Measurements from ENCODE around the gene HLA-G.
"Not testable (repeated sequence)": the region's sequence is repeated elsewhere in the genome, so short reads cannot be mapped to it uniquely, and the experiment has no call there.

Gene HLA-G

DNA sequence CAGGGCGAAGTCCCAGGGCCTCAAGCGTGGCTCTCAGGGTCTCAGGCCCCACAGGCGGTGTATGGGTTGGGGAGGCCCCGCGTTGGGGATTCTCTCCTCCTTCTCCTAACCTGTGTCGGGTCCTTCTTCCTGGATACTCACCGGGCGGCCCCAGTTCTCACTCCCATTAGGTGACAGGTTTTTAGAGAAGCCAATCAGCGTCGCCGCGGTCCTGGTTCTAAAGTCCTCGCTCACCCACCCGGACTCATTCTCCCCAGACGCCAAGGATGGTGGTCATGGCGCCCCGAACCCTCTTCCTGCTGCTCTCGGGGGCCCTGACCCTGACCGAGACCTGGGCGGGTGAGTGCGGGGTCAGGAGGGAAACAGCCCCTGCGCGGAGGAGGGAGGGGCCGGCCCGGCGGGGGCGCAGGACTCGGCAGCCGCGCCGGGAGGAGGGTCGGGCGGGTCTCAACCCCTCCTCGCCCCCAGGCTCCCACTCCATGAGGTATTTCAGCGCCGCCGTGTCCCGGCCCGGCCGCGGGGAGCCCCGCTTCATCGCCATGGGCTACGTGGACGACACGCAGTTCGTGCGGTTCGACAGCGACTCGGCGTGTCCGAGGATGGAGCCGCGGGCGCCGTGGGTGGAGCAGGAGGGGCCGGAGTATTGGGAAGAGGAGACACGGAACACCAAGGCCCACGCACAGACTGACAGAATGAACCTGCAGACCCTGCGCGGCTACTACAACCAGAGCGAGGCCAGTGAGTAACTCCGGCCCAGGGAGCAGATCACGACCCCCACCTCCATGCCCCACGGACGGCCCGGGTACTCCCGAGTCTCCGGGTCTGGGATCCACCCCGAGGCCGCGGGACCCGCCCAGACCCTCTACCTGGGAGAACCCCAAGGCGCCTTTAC lies at the start of gene HLA-G:
TSS of gene HLA-G (plus strand) at position 247 of the 892 bp plus-strand sequence. CDS start at position 267, 20 bp downstream.
- no peak for DNase-seq (ENCODE audit: low read depth)

DNA sequence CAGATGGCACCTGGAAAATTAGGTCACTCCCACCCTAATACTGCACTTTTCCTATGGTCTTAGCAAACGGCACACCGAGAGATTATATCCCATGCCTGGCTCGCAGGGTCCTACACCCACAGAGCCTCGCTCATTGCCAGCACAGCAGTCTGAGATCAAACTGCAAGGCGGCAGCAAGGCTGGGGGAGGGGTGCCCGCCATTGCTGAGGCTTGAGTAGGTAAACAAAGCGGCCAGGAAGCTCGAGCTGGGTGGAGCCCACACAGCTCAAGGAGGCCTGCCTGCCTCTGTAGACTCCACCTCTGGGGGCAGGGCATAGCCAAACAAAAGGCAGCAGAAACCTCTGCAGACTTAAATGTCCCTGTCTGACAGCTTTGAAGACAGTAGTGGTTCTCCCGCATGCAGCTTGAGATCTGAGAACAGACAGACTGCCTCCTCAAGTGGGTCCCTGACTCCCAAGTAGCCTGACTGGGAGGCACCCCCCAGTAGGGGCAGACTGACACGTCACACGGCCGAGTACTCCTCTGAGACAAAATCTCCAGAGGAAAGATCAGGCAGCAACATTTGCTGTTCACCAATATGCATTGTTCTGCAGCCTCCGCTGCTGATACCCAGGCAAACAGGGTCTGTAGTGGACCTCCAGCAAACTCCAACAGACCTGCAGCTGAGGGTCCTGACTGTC lies 47.5 kb upstream of the HLA-G start:
- not testable (repeated sequence) for DNase-seq (ENCODE audit: low read depth)

DNA sequence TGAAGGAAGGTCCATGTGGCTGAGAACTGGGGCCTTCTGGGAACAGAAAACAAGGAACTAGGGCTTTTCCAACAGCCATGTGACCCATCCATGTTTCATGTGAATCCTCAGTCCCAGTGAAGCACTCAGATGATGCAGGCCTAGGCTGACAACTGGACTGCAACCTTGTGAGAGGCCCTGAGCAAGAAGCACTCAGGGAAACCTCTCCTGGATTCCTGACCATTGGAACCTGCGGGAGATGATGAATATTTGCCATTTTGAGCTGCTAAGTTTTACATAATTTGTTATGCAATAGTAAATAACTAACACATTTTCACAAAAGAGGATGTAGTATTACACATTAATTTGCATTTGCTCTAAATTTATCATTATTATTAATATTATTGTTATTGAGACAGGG lies 38.4 kb upstream of the HLA-G start:
- DNase-seq (ENCODE audit: low read depth), result no peak

DNA sequence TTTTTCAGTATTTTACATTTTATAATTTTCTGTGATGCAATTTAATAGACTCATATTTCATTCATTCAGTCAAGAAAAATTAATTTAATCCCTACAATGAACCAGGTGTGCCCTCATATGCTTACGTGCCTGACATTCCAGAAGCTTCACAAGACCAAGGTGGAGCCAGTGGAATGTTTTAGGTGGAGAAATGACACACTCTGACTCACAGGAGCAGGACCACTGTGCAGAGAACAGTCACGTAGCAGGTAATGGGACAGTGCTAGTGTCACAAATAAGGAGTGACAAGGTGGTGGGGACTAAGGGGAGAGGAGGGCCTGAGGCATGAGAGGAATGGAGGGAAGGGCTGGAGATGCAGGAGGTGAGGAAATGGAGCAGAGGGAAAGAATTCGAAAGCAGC lies 37.0 kb upstream of the HLA-G start:
- no peak for DNase-seq (ENCODE audit: low read depth)

DNA sequence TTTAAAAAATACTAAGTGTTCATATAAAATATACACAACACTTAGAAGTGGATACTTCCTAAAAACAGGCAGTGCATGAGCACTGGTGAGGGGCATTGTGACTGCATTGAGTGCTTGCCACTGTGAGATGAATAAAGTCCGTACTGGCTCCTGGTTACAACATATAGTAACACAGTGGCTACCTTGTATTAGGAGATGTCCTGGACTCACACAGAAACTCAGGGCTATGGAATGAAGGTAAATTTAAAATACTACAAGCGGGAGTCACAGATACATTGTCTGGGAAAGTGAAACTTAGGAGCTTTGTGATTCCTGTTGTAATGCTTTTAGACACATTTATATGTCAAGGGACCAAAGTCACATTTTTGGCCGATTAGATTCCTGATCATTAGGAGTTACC lies 36.5 kb upstream of the HLA-G start:
- DNase-seq (ENCODE audit: low read depth), result no peak

DNA sequence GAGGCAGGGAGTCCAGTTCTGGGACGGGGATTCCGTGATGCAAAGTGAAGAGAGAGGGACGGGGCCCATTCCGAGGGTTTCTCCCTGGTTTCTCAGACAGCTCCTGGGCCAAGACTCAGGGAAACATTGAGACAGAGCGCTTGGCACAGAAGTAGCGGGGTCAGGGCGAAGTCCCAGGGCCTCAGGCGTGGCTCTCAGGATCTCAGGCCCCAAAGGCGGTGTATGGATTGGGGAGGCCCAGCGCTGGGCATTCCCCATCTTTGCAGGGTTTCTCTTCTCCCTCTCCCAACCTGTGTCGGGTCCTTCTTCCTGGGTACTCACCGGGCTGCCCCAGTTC lies 35.9 kb upstream of the HLA-G start:
- DNase-seq (ENCODE audit: low read depth), result no peak

- peak; percentile 65 for DNase-seq (ENCODE audit: low read depth)
Measured at GRCh38 chr6:29792123-29793035, 35.2 kb upstream of the HLA-G start.

DNA sequence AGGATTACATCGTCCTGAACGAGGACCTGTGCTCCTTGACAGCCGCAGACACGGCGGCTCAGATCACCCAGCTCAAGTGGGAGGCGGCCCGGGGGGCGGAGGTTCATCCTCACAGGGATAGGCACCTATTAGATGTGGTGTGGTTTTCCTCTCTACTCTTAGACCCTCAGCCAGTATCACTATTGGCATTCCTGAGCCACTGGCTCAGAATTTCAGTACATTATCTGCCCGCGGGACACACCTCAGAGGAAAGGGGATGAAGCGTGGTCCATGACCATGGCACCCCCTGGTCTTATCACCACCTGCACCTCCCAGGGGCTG lies 34.6 kb upstream of the HLA-G start:
- DNase-seq (ENCODE audit: low read depth), result no peak

GRCh38 chr6:29793796-29794195 lies 33.8 kb upstream of the HLA-G start:
- DNase-seq (ENCODE audit: low read depth), result no peak

GRCh38 chr6:29796026-29796425 lies 31.6 kb upstream of the HLA-G start:
- DNase-seq (ENCODE audit: low read depth), result no peak

DNA sequence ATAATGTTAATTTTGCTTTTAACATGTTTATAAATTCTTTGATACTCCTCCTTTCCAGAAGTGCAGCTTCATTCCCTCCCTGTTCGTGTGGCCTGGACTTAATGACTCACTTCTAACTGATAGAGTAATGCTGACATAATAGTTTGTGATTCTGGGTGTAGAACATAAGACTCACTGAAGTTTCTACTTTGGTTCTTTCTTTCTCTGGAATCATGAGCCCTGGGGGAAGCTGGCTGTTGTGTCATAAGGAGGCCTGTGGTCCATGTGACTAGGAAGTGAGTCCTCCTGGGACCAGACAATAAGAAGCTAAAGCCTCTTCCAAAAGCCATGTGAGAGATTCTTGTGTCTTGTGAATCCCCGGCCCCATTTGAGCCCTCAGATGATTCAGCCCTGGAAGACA lies 30.5 kb upstream of the HLA-G start:
- DNase-seq (ENCODE audit: low read depth), result no peak

DNA sequence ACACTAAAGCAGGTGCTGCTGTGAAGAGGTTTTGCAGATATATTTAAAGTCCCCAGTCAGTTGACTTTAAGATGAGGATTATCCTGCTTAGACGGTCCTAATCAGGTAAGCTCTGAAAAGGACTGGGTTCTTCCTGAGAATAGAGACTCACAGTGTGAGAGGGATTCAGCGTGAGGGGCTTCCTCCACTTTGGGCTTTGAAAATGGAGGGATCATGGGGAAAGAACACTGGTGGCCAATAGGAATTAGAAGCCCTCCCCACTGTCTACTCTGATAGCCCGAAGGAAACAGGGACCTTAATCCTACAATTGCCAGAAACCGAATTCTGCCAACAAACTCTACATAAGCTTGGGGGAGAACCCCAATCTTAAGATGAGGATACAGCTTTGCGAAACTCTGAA lies 29.7 kb upstream of the HLA-G start:
- DNase-seq (ENCODE audit: low read depth), result no peak

- DNase-seq (ENCODE audit: low read depth), result no peak
Measured at GRCh38 chr6:29800254-29800653, 27.4 kb upstream of the HLA-G start.

DNA sequence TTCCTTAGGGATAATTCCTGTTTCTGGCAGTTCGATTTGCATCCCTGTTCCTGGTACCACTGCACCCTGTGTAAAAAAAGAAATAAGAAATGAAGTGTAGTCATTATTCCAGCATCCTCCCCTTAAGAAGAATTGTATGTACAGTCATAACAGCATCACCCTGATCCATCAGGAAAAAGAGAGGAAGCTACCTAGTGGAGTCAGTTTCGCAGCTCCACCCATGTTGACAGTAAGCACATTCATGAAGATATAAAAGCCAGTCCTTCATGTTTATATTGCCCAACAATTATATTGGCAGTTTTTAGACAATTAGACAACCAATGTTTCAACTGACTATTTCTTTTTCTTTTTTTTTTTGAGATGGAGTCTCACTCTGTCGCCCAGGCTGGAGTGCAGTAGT lies 21.2 kb upstream of the HLA-G start:
- no peak for DNase-seq (ENCODE audit: low read depth)

DNA sequence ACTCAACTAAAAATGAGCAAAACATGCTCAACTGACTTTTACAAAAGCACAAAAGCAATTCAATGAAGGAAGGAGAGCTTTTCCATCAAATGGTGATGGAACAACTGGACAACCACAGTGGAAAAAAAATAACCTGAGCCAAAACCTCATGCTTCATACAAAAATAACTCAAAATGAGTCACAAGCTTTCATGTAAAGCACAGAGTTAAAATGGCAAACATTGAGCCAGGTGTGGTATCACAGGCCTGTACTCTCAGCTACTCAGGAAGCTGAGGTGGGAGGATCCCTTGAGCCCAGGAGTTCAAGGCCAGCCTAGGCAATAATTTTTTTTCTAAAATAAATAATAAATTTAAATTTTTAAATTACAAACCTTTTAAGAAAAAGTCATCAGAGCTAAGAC lies 18.4 kb upstream of the HLA-G start:
- DNase-seq (ENCODE audit: low read depth), result no peak

- DNase-seq (ENCODE audit: low read depth), result no peak
Measured at GRCh38 chr6:29810371-29810770, 17.3 kb upstream of the HLA-G start.

GRCh38 chr6:29811377-29811776 lies 16.2 kb upstream of the HLA-G start:
- no peak for DNase-seq (ENCODE audit: low read depth)

DNA sequence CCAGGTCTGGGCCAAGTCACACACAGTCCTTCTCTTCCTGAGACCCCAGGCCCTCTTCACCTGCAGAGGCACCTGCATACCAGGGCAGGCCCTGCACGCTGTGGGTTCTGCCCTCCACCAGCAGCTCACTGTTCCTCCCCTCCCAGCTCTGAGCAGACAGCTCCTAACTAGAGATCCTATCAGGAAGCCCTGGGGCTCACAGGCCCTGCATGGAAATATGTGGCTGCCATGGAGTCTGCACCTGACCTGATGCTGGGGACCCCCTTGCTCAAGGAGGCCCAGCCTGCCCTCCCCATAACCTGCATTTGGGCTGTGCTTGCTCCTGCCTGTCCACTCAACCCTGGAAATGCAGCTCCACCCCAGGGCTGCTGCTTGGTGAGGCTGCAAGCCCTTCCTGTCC lies 14.6 kb upstream of the HLA-G start:
- DNase-seq (ENCODE audit: low read depth), result no peak

DNA sequence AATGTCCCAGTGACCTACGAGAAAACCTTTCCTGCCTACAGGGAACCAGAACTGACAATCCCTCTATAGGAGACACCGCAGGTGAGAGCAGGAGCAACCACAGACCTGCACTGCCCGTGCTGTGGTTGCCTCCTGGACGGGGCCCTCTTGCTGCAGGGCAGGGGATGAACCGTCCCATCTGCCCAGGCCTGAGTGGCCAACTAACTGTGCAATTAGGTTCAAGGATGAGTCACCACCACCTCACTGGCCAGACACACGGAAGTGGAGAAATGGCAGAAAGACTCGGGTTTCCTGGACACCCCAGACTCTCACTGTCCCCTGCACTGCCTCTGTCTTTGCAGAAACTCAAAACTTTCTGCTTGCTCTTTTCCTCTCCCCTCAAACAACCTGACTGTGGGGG lies 13.8 kb upstream of the HLA-G start:
- DNase-seq (ENCODE audit: low read depth), result no peak

DNA sequence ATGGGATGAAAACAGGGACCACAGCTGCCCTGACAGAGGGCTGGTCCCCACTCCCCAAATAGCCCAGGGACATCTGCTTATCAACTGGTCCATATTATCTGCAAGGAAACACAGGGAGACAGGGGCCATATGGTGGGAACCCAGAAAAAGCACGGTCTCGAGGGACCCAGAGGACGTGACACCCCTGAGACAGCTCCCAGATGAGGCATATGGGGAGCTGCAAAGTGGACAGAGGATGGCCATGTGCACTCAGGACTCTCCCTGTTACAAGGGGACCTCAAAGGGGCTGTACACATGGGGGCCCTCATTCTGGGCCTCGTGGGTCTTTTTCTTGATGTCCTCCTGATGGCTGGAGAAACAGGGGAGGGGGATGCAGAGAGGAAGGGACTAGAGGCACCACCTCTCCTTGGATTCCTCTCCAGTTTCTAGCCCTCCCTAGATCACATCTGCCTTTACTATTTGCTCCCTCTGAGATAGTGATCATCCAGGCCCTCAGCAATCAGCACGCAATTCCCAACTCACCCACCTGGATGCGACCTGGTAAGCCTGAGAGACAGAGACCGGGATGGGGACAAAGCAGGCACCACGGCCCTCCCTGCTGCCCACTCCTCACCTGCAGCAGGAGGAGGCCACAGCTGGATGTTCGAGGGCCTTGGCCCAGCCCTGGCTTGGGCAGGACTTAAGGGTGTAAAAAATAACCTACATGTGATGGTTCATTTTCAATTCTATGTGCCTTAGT lies 13.1 kb upstream of the HLA-G start:
- no peak for DNase-seq (ENCODE audit: low read depth)

- no peak for DNase-seq (ENCODE audit: low read depth)
Measured at GRCh38 chr6:29815118-29815750, 12.4 kb upstream of the HLA-G start.

DNA sequence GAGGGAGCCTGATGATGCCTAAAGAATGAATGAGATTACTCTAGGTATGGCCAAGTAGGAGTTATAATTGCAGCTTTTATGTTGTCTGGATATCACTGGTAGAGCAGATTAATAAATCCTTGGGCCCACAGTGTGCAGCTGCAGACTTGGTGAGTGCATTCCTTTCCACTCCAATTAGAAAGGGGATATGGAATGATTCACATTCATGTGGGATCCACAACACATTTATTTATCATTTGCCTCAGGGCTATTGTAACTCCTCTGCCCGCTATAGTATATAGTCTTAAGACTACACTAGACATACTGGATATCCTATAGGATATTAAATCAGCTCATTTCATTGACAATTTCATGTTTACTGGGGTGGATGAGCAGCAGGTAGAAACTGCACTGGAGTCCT lies 11.6 kb upstream of the HLA-G start:
- no peak for DNase-seq (ENCODE audit: low read depth)

Data from activated T-helper 9 cell treated with anti-CD3 and anti-CD28 coated beads, Interleukin-2, amount 50 U/mL, for 16 hours (primary cell).